Smooth muscle cell (in vitro differentiated cells): ENCODE measurements around the gene C4orf36. TPM values are rescaled to one million over a fixed set of nuclear protein-coding genes. Genes with fewer than 3 reads are reported as not detected.

Source experiments
- DNase-seq: peaks from one replicate; lab custom pipeline; 2025; ENCODE audit not compliant: unreplicated experiment; lab: John Stamatoyannopoulos, UW
- H2AFZ ChIP-seq: fragments of 200-600 bp; sonication (generic); 2 replicates; pipeline ENCODE4 v1.6.0; 2016; ENCODE audit warnings: antibody characterized with exemption, low read depth, mild to moderate bottlenecking
- H3F3A ChIP-seq: fragments of 200-600 bp; sonication (generic); 2 replicates; pipeline ENCODE4 v1.6.0; 2017; ENCODE audit warnings: antibody characterized with exemption, low read depth
- H3K27ac ChIP-seq: fragments of 200-600 bp; sonication (generic); 2 replicates; pipeline ENCODE4 v1.5.1; 2016; ENCODE audit warnings: low read depth, mild to moderate bottlenecking
- H3K27me3 ChIP-seq: fragments of 200-600 bp; sonication (generic); 2 replicates; pipeline ENCODE4 v1.6.1; 2016; ENCODE audit warnings: low read depth, mild to moderate bottlenecking
- H3K36me3 ChIP-seq: fragments of 200-600 bp; sonication (generic); 2 replicates; pipeline ENCODE4 v1.5.1; 2016; ENCODE audit warnings: low read depth
- H3K4me1 ChIP-seq: fragments of 200-600 bp; sonication (generic); 2 replicates; pipeline ENCODE4 v1.5.1; 2016; ENCODE audit warnings: low read depth
- H3K4me2 ChIP-seq: fragments of 200-600 bp; sonication (generic); 2 replicates; pipeline ENCODE4 v1.6.0; 2016; ENCODE audit warnings: mild to moderate bottlenecking
- H3K4me3 ChIP-seq: fragments of 200-600 bp; sonication (generic); 2 replicates; pipeline ENCODE4 v1.5.1; 2016; ENCODE audit warnings: mild to moderate bottlenecking
- H3K79me2 ChIP-seq: fragments of 200-600 bp; sonication (generic); 2 replicates; pipeline ENCODE4 v1.6.0; 2016; ENCODE audit warnings: low read depth, mild to moderate bottlenecking
- H3K9ac ChIP-seq: fragments of 200-600 bp; sonication (generic); 2 replicates; pipeline ENCODE4 v1.6.0; 2016; ENCODE audit warnings: low read depth
- H3K9me3 ChIP-seq: fragments of 200-600 bp; sonication (generic); replicated peaks from 2 replicates; pipeline ENCODE4 v1.5.1; 2016; ENCODE audit warnings: low read depth
- H4K20me1 ChIP-seq: fragments of 200-600 bp; sonication (generic); 2 replicates; pipeline ENCODE4 v1.6.0; 2016; ENCODE audit warnings: low read depth
- CTCF ChIP-seq: fragments of 200-600 bp; sonication (generic); IDR thresholded peaks from 2 replicates; pipeline ENCODE4 v1.5.1; 2017; ENCODE audit warnings: borderline replicate concordance, mild to moderate bottlenecking, antibody characterized with exemption; ENCODE audit not compliant: insufficient read depth, poor library complexity, severe bottlenecking
- WGBS: methylation state at CpG from one replicate; pipeline ENCODE4 v1.1.7; 2016; ENCODE audit warnings: low lambda C conversion rate; 5-methylcytosine and 5-hydroxymethylcytosine counted together
- polyA plus RNA-seq: library from polyadenylated mRNA; unstranded; fragments of >200 nt; fragmentation: Nextera tagmentation; extraction: Ambion mirVana; gene quantifications from 2 replicates; pipeline ENCODE4 v1.2.1, GENCODE V29; 2016
- total RNA-seq: library from RNA; depleted of rRNA; stranded (reverse); fragments of >200 nt; gene quantifications from 2 replicates; pipeline ENCODE4 v1.2.3, GENCODE V29; 2014

C4orf36 gene
- total and polyA plus RNA-seq, 2 experiments from 2014 or later: 5.1 TPM; not detected in 1

- no peak for TF ChIP-seq CTCF
- 93% methylated on average over 9 of the region's 9 CpGs for WGBS
These were observed 21.7 kb downstream of the C4orf36 start for GRCh38 chr4:86870442-86871069.

GRCh38 chr4:86857341-86858052 lies 34.7 kb downstream of the C4orf36 start:
- H3K9ac ChIP-seq: no peak overlapping the region
- H3K27ac ChIP-seq: no peak overlapping the region
- H3K27me3 ChIP-seq: no peaks in the 10 kb centered on the region
- H3K4me3 ChIP-seq: no peak overlapping the region
- H3K4me1 ChIP-seq: peaks cover 6% of the 10 kb centered on the region
- no peaks in the 10 kb centered on the region for H3F3A ChIP-seq
- DNase-seq: no peak
- no peak overlapping the region for H3K4me2 ChIP-seq
- TF ChIP-seq CTCF: no peak
- H4K20me1 ChIP-seq: no peaks in the 10 kb centered on the region
- 64% methylated on average over 8 of the region's 8 CpGs for WGBS
- no peaks in the 10 kb centered on the region for H3K36me3 ChIP-seq
- H3K9me3 ChIP-seq: no peaks in the 10 kb centered on the region
- H3K79me2 ChIP-seq: no peaks in the 10 kb centered on the region
- H2AFZ ChIP-seq: no peak overlapping the region

More at GRCh38 chr4:86870442-86871069, 21.7 kb downstream of the C4orf36 start:
- H3K79me2 ChIP-seq: no peaks in the 10 kb centered on the region
- no peak overlapping the region for H3K9ac ChIP-seq
- no peak overlapping the region for H3K4me3 ChIP-seq
- no peak overlapping the region for H2AFZ ChIP-seq
- H3K4me1 ChIP-seq: no peaks in the 10 kb centered on the region
- no peaks in the 10 kb centered on the region for H3K9me3 ChIP-seq
- no peak overlapping the region for H3K4me2 ChIP-seq
- DNase-seq: no peak
- no peaks in the 10 kb centered on the region for H3F3A ChIP-seq
- no peaks in the 10 kb centered on the region for H3K36me3 ChIP-seq
- H3K27me3 ChIP-seq: no peaks in the 10 kb centered on the region
- H4K20me1 ChIP-seq: no peaks in the 10 kb centered on the region
- no peak overlapping the region for H3K27ac ChIP-seq

- no peaks in the 10 kb centered on the region for H3K27me3 ChIP-seq
- H3K9ac ChIP-seq: no peak overlapping the region
- H2AFZ ChIP-seq: peak overlapping the region; percentile 36
- H3K36me3 ChIP-seq: no peaks in the 10 kb centered on the region
- no peaks in the 10 kb centered on the region for H4K20me1 ChIP-seq
- H3K9me3 ChIP-seq: no peaks in the 10 kb centered on the region
- H3K4me2 ChIP-seq: no peak overlapping the region
- no peak for TF ChIP-seq CTCF
- no peak for DNase-seq
- no peak overlapping the region for H3K4me3 ChIP-seq
- H3K79me2 ChIP-seq: no peaks in the 10 kb centered on the region
- no peaks in the 10 kb centered on the region for H3F3A ChIP-seq
- H3K4me1 ChIP-seq: peaks cover 6% of the 10 kb centered on the region
- 70% methylated on average over 1 of the region's 1 CpG for WGBS
- peak overlapping the region; percentile 75 for H3K27ac ChIP-seq
These were observed 35.3 kb downstream of the C4orf36 start for GRCh38 chr4:86856896-86857295.
